Hepatocyte (in vitro differentiated cells): ENCODE results near the gene ZCCHC13.

Experiments
- CTCF ChIP-seq: fragments of 200-600 bp; sonication (generic); IDR thresholded peaks from 2 replicates; pipeline ENCODE4 v1.5.1; 2016; ENCODE audit warnings: antibody characterized with exemption, mild to moderate bottlenecking; ENCODE audit not compliant: poor library complexity
- EZH2 ChIP-seq: fragments of 200-600 bp; sonication (generic); IDR thresholded peaks from 2 replicates; pipeline ENCODE4 v1.6.1; 2016; ENCODE audit warnings: antibody characterized with exemption, mild to moderate bottlenecking, borderline replicate concordance
- EZH2phosphoT487 ChIP-seq: fragments of 200-600 bp; sonication (generic); IDR thresholded peaks from one replicate; pipeline ENCODE4 v1.6.1; 2018; ENCODE audit warnings: antibody characterized with exemption, mild to moderate bottlenecking, low read depth, moderate library complexity; ENCODE audit not compliant: unreplicated experiment, severe bottlenecking

DNA sequence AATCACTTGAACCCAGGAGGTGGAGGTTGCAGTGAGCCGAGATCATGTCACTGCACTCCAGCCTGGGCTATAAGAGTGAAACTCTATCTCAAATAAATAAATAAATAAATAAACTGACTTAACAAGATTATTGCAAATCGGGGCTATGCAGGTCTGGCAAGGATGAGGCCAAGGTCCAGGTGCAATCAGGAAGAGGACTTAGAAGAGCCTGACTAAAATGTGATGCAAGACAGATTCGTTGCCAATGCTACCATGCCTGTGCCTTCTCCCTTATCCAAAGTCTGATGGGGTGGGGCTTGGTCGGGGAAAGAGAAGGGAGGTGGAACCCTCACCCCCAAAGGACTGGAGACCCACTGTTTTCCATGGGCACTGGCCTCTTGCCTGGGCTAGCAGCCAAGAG lies 14.7 kb downstream of the ZCCHC13 start:
- TF ChIP-seq CTCF (no peak), EZH2phosphoT487 (no peak), EZH2 (no peak)
